NCI-H2107 treated with DMSO at 0.1 percent for 48 hours (cell line): Measurements from ENCODE around the gene RAB36.
A peak's percentile ranks its signal among the peaks of the same experiment; 100 is the strongest.
"Not testable (repeated sequence)": the region's sequence is repeated elsewhere in the genome, so short reads cannot be mapped to it uniquely, and the experiment has no call there.

Source experiments
- DNase-seq: peaks from one replicate; lab custom pipeline; 2025; ENCODE audit not compliant: unreplicated experiment; lab: John Stamatoyannopoulos, UW

Gene RAB36

DNA sequence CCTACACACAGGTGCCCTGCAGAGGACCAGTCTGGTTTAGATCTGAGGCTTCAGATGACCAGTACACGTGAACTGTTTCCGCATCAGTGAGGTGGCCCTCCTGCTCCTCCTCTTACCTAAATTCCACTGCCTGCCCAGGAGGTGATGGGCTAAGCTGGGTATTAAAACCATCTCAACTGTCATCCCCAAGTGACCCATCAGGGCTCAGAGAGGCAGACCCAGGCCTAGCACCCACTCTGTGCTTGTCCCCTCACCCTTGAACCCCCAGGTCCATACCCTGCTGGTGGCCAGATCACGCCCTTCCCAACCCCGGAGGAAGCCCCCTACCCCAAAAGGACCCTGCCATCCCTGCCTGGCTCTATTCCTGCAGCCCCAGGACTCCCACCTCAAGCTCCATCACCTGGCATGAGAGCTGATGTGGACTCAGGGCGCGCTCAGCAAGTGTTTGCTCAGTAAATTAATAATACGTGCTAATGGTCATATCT lies 24.8 kb upstream of the RAB36 start:
- DNase-seq = no peak

DNA sequence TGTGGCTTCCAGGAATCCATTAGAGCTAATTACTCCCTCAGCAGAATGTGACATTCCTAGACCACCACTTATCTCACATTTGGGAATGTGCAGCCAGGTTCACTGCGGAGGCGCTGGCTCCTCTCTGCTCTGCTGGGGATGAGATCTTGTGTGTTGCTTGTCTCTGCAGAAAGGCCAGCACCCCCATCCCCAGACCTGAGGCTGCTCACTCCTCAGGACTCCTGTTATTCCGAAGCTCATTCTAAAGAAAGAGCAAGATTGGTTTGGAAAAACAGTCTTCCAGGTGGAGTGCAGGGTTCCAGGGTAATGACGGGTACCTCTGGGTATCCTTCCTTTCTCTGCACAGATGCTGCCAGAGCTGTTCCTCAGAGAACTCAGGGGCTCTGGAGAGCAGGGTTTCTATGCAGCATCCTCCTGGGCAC lies 24.3 kb upstream of the RAB36 start:
- DNase-seq = no peak

DNA sequence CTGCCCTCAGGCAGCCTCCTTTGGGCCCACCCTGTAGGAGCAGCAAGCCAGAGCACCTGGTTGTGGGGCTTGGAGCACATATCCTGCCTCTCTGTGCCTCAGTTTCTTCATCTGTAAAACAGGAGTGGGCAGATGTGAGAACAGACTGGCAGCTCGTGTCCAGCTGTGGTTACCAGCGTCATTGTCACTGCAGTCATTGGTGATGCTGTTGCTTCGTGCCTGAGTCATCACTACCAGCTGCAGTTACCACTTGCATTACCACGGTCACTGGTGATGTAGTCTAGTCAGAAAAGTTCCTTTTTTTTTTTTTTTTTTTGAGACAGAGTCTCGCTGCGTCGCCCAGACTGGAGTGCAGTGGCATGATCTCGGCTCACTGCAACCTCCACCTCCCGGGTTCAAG lies 23.9 kb upstream of the RAB36 start:
- DNase-seq = no peak

DNA sequence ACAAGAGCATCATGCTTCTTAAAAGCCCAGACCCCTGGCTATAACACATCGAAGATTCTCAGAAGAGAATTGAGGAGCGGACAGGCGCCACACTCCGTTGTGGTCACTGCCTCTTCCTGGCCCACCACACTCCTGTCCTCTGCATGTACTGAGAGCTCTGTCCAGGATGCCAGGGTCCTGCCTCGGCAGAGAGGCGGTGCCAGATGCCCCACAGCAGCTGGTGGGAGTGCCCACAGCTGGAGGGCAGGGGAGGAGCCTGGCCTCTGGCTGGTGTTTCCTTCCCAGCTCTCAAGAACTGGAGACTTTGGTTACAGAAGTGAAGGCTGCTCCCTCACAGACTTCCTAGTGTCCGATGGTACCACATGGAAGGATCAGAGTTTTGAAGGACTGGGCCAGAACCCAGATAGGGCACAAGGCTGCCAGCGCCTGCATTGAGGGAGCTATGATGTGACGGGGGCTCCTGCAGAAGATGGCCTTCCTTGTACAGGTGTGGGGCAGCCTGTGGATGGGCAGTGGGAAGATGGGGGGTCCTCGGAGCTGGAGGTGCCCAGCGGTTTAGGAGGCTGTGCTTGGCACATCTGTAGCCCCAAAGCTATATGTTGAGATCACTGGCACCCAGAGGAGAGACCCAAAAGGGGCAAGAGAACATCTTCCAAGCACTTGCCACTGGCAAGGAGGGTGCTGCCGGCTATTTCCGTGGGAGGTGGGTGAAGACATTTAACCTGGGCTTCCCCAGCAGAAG lies 22.9 kb upstream of the RAB36 start:
- DNase-seq = no peak

DNA sequence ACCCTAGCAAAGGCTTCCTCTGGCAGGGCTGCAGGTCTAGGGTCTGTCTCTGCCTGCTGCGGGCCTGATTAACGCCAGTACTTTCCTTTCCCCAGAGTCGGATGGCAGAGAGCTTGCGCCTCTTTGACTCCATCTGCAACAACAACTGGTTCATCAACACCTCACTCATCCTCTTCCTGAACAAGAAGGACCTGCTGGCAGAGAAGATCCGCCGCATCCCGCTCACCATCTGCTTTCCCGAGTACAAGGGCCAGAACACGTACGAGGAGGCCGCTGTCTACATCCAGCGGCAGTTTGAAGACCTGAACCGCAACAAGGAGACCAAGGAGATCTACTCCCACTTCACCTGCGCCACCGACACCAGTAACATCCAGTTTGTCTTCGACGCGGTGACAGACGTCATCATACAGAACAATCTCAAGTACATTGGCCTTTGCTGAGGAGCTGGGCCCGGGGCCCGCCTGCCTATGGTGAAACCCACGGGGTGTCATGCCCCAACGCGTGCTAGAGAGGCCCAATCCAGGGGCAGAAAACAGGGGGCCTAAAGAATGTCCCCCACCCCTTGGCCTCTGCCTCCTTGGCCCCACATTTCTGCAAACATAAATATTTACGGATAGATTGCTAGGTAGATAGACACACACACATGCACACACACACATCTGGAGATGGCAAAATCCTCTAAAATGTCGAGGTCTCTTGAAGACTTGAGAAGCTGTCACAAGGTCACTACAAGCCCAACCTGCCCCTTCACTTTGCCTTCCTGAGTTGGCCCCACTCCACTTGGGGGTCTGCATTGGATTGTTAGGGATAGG lies 22.1 kb upstream of the RAB36 start:
- DNase-seq = no peak

DNA sequence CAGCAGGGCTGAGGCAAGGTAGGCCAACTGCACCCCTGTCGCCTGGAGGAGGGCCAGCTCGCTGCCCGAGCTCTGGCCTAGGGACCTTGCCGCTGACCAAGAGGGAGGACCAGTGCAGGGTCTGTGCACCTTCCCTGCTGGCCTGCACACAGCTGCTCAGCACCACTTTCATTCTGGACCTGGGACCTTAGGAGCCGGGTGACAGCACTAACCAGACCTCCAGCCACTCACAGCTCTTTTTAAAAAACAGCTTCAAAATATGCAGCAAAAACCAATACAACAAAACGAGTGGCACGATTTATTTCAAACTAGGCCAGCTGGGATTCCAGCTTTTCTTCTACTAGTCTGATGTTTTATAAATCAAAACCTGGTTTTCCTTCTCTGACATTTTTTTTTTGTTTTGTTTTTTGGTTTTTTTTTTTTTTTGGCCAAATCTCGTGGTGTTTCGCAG lies 21.4 kb upstream of the RAB36 start:
- DNase-seq = no peak

DNA sequence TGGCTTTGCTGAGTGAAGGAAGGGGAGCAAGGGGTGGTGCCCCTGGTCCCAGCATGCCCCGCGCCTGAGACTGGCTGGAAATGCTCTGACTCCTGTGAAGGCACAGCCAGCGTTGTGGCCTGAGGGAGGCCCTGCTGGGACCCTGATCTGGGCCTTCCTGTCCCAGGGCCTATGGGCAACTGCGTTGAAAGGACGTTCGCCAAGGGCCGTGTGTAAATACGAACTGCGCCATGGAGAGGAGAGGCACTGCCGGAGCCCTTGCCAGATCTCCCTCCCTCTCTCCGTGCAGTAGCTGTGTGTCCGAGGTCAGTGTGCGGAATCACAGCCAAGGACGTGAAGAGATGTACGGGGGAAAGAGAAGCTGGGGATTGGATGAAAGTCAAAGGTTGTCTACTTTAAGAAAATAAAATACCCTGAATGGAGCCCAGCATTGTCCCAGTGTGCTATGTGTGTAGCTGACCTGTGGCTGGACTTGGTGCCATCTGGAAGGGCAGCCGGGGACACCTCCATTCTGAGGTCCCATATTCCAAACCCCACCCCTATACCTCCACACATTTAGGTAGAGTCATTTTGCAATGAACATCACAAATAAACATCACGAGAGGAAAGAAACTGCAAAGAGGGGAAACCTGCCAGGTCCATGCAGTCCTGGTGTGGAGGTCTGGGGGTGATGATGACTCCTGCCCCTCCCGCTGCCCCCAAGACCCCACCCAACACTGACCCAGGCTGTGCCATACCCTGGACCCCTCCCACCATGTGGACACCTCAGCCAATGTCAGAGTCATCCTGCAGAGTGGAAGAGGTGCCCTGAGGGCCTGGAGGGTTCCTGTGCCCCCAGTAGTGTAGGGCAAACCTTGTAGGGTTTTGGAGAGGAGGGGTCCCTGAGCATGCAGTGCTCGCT lies 20.4 kb upstream of the RAB36 start:
- no peak for DNase-seq

DNA sequence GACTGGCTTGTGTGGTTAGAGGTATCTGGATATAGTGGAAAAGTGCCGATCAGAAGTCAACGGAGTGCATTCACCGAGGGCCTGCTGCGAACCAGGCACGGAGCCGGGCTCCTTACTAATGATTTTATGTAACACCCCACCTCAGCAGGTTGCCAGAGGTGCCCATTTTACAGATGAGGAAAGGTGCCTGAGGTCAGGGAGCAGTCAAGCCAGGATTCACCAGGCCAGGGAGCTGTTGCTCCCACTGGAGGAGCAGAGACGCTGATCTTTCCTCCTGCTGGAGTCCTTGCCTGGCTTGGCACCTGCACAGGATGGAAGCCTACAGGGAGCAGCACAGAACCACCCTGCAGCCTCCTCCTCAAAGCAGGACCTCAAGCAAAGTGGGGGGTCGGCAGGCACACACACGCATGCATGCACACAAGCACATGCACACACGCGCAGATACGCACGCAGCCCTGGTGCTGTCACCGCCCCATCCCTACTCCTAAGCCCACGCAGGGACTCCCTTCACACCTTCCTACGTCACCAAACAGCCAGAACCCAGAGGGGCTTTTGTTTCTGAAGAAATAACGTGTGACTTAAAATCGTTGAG lies 19.7 kb upstream of the RAB36 start:
- DNase-seq = no peak

DNA sequence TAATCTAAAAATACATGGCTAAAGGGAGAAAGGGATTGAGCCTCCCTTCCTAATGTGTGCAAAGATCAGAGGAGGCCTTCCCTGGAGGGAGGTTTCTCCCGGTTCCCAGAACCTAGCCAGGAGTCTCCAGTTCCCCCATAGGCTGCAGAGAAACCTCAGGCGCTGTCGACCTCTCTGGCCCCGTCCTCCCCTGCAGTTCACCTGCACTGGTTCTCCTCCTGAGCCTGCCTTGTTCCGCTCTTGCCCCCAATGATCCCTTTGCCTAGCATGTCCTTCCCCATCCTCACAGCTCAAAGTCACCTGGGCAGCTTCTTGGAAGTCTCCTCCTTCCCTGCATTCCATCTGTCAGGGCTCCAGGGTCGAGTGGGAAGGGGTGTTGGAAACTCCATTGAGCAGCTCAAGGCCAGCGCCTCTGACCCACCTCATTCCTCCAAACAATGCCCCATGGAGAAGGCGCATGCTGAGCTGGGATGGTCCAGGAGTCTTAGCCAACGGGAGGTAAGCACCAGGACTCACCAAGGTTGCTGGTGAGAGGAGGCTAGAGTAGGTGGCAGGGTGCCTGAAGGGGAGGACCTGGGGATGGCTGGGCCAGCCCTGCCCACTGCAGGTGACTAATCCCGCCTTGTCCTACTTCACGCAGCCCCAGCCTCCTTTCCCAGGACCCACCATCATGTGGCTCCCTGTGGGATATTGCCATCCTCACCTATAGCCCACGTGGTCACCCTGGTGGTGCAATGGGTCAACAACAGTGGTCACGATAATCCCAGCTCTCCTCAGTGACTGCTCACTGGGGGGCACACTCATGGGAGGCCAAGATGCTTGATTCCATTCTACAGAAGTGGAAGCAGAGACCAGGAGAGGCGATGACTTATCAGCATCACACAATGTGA lies 18.9 kb upstream of the RAB36 start:
- no peak for DNase-seq

DNA sequence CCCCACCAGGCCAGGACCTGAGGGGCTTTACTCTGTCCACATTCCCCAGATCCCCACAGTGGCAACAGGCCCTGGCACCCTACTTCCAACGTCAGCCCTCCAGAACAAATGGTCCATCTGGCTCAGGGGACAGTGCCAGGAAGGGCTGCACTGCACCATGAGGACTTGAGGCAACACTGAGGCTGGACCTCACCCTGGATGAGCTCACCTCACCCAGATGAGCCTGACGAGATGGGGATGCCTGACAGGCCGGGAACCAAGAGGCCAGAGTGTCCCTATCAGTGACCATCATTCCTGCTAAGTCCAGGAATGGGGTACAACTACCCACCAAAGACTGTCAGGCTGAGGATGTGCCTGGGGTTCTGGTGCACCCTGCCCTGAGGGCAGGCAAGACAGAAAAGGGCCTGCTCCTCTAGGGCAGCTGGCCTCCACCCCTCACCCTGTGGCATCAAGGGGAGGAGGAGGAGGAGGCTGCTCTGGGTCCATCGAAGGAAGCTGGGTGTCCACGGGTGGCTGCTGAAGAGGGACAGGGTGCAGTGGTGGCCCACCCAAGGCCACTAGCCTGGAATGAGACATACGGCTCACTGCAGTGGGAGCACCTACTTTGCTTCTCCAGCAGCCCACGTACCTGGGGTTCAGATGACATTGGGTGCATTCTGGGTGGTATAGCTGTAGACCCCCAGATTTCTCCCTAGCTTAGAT lies 18.1 kb upstream of the RAB36 start:
- DNase-seq = no peak

DNA sequence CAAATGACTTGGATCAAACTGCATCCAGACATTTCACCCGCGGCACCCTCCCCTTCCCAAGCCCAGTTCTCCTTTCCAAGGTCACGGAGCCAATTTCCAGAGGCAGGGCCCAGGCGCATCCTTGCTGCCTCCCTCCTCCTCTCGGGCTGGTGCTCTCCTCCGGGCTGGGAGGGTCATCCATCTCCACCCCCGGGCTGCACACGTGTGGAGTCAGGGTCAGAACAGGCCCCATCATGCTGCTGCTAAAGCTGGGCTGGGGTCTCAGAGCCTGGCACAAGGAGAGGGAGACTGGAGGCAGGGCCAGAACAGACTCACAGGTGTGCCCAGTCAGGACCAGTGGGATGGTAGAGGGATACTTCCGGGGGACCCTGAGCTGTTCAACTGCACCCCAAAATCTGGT lies 17.5 kb upstream of the RAB36 start:
- DNase-seq = no peak

DNA sequence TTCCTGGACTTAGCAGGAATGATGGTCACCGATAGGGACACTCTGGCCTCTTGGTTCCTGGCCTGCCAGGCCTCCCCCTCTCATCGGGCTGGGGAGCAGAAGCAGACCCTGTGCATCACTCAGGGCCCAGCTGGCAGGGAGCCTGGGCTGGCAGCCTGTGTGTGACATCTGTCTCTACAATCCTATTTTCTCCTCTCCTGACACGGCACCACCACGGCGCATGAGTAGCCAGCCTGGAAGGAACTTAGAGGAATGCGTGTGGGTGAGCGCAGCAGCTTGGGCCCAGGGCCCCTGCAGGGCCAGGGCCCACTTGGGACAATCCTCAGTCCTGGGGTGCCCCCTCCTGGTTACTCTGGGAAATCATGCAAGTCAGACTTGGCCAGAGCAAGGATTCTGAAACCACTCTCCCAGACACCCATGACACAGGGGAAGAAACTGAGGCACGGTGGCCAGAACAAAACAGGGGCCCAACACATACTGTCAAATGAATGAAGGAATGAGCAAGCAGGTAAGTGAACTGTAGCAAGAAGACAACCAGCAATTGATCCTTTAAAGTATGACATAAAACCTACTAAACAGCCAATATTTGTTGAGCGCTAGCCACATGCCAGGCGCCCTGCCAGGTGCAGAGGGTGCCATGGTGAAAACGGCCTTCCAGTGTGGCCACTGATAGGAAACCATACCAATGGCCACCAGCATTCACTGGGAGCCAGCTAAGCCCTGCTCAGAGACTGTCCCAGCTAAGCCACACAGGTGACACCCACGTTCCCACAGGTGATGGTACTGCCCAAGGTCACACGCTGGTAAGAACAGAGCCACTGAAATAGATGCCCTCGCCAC lies 16.8 kb upstream of the RAB36 start:
- peak; percentile 17 for DNase-seq

DNA sequence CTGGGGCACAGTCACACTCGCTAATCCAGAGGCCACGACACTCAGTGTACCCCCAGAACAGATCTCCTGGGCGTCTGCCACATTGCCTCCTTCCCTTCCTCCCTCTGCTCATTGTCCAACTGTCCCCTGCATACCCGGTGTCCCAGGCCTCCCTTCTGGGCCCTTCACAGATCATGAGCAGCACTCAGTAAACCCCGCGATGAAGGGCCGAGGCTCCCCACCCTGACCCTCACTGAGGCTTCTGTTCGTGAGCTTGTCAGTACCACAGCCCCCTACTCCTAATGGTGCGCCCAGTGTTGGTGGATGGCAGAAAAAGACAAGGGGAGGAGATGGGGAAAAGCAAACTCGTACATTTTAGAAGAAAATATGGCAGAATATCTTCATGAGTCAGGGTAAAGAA lies 16.1 kb upstream of the RAB36 start:
- no peak for DNase-seq

DNA sequence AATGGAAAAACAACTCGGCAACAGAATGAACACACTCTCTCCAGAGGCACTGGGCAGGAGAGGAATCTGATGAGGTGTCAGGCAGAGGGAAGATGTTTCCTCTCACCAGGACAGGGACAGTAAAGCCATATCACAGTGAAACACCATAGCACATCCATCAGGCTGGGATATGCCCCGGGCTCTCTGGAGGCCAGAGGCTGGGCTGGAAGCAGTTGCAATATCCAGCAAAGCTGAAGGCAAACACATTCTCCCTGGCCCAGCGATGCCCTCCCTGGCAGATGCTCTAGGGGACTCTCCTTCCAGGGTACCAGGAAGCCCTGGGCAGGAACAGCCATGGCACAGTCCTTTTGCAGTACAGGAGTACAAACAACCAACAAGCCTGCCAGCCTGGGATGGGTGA lies 14.6 kb upstream of the RAB36 start:
- DNase-seq = no peak

DNA sequence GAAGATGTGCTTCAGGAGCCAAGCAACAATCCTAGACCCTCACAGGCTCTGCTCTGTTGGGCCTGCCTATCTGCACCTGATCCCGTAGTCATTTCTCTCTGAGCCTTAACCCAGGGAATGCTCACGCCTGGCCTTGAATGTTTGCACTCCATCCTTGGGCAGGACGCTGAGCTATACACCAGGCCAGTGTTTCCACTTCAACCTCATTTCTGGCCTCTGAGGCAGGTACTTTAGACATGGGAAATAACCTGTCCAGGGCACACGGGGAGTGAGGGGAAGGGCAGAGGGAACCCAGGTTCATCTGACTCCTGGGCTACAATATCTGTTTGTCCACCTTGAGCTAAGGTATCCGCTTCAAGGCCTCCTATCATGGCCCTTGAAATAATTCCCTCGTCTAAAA lies 13.3 kb upstream of the RAB36 start:
- no peak for DNase-seq

DNA sequence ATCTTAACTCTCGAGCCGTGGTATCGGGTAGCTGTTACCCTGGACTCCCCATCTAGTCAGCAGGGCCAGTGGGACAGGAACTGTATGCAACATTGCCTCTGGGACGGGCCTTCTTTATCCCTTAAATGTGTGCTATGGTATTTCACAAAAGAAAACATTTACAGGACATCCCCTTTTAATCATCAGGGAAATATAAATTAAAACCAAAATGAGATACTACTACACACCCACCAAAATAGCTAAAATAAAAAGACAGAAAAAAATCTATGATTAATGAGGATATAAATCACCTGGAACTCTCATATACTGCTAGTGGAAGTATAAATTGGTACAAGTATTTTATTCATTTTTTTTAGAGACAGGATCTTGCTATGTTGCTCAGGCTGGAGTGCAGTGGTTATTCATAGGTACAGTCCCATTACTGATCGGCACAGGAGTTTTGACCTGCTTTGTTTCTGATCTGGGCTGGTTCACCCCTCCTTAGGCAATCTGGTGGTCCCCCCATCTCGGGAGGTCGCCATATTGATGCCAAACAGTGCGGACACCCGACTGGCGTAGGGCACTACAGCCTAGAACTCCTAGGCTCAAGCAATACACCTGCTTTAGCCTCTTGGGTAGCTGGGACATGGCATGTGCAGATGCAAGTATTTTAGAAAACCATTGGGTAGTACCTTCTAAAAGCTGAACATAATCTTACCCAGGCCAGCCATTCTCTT lies 12.7 kb upstream of the RAB36 start:
- no peak for DNase-seq

DNA sequence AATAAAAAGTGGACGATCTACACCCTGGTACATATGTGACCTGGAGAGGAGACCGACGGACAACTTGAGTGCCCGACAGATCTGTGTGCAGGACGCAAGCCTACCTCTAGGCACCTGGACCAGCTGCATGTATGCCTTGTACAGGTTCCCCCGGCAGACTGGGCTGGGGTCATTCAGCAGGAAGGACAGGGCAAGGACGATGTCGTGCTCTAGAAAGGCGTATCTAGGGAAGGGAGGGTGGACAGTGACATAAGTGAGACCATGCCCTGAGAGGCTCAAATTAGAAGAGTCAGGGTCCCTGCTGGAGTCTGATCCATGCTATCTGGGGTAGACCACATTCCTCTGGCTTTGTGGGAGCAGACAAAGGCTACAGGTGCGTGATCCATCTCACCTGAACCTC lies 11.4 kb upstream of the RAB36 start:
- DNase-seq = no peak

DNA sequence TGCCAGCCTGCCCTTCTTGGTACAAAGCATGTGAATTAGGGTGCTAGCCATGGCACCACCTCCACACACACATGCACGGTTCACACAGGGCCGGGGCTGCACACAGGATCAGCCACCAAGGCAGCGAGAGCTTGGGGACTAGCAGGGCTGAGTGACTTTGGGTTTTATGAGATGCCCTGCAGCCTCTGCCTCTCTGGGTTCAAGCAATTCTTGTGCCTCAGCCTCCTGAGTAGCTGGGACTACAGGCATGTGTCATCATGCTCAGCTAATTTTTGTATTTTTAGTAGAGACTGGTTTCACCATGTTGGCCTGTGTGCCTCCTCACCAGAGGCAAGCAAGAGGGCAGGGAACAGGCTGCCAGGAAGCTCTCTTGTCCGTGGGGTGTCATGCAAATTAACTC lies 8.3 kb upstream of the RAB36 start:
- not testable (repeated sequence) for DNase-seq
